NCI-H146 (cell line): ENCODE data around the gene UHMK1.
"Not testable (repeated sequence)": the region's sequence is repeated elsewhere in the genome, so short reads cannot be mapped to it uniquely, and the experiment has no call there.

Source experiments
- DNase-seq: peaks from one replicate; lab custom pipeline; 2025; lab: John Stamatoyannopoulos, UW

UHMK1 gene

GRCh38 chr1:162497723-162498495, at the start of gene UHMK1:
TSS of gene UHMK1 (plus strand) at chr1:162497818. CDS start at chr1:162498001, 183 bp downstream.
- DNase-seq = peak; percentile 95

- not testable (repeated sequence) for DNase-seq
These were observed 43.3 kb upstream of the UHMK1 start for GRCh38 chr1:162454361-162454760.

GRCh38 chr1:162456323-162456722, 41.3 kb upstream of the UHMK1 start:
- DNase-seq = no peak

- DNase-seq = no peak
These were observed 39.4 kb upstream of the UHMK1 start for GRCh38 chr1:162458236-162458635.

GRCh38 chr1:162462425-162462824, 35.2 kb upstream of the UHMK1 start:
- not testable (repeated sequence) for DNase-seq

- no peak for DNase-seq
These were observed 34.6 kb upstream of the UHMK1 start for GRCh38 chr1:162463021-162463420.

GRCh38 chr1:162466797-162467196, 30.8 kb upstream of the UHMK1 start:
- DNase-seq = no peak

GRCh38 chr1:162470216-162470615, 27.4 kb upstream of the UHMK1 start:
- no peak for DNase-seq

GRCh38 chr1:162471290-162471853, 26.2 kb upstream of the UHMK1 start:
- DNase-seq = no peak

- DNase-seq = no peak
These were observed 22.5 kb upstream of the UHMK1 start for GRCh38 chr1:162475089-162475488.

GRCh38 chr1:162475539-162476185, 22.0 kb upstream of the UHMK1 start:
- no peak for DNase-seq

- no peak for DNase-seq
These were observed 21.0 kb upstream of the UHMK1 start for GRCh38 chr1:162476620-162477019.

- no peak for DNase-seq
These were observed 12.4 kb upstream of the UHMK1 start for GRCh38 chr1:162485236-162485635.

GRCh38 chr1:162487241-162487640, 10.4 kb upstream of the UHMK1 start:
- no peak for DNase-seq

GRCh38 chr1:162488219-162488618, 9.4 kb upstream of the UHMK1 start:
- no peak for DNase-seq

- not testable (repeated sequence) for DNase-seq
These were observed 1.9 kb upstream of the UHMK1 start for GRCh38 chr1:162495531-162496233.

- no peak for DNase-seq
These were observed 405 bp upstream of the UHMK1 start for GRCh38 chr1:162497104-162497722.

GRCh38 chr1:162498496-162498810, 835 bp downstream of the UHMK1 start:
- DNase-seq = no peak

GRCh38 chr1:162500805-162501204, 3.2 kb downstream of the UHMK1 start:
- DNase-seq = no peak

GRCh38 chr1:162502077-162502476, 4.5 kb downstream of the UHMK1 start:
- no peak for DNase-seq

GRCh38 chr1:162502928-162503327, 5.3 kb downstream of the UHMK1 start:
- no peak for DNase-seq

- no peak for DNase-seq
These were observed 29.7 kb downstream of the UHMK1 start for GRCh38 chr1:162527314-162527713.
